GM21737 (cell line): ENCODE results near the gene HDAC6.
"Not testable (repeated sequence)": the region's sequence is repeated elsewhere in the genome, so short reads cannot be mapped to it uniquely, and the experiment has no call there.

Experiments used
- ATAC-seq: cut with Tn5 transposase; IDR thresholded peaks from one replicate; pipeline ENCODE4 v1.9.1; 2021; ENCODE audit warnings: mild to moderate bottlenecking, moderate library complexity; ENCODE audit not compliant: unreplicated experiment

Gene HDAC6

DNA sequence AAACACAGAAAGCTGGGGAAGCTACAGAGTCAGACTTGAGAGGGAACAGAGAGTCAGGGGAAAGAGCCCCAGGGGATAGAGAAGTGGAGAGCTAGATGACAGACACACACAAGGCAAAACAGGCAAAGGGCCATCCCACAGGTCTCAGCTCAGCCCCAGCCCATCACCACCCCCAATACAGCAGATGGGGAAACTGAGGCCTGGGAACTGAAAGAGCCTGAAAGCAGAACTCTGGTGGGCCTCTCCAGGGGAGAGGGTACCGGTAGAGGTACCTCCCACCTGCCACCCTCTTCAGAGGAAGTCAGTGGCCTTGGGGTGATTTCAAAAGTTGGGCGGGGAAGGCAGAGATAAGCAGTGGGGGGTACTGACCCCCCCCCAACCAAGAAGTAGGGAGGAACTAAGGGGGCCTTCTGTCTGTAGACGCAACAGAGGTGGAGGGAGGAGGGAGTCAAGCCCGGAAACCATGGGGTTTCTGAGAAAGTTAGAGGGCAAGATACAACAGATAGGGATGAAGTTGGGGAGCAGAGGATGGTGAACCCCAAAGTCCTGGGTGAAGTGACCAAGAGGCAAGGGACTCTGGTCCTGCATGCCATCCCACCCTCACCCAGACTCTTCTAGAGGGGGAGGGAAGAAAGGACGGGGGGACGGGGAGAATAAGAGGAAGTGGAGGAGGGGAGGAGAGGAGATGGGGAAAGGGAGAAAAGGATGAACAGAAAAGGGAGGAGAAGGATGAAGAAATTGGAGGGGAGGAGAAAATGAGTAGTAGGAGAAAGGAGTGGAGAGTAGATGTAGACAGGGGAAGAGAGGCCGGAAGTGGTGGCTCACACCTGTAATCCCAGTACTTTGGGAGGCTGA is 12.3 kb upstream of the HDAC6 start:
- ATAC-seq, result no peak

DNA sequence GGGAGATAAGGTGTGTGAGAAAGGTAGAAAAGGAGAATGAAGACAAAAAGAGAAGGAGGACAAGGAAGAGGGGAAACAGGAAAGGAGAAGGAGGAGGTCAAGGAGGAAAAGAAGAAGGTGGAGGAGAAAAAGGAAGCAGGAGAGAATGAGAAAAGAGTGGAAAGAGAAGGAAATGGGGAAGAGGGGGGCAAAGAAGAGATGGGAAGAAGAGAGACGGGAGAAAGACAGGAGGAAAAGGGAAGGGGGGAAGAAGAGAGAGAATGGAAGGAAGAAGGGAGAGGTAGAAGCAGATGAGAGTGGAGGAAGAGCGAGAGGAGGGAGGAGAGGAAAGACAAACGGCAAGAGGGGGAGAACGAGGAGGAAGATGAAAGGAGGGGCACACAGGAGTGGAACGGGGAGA is 11.4 kb upstream of the HDAC6 start:
- no peak for ATAC-seq

GRCh38 chrX:48791063-48791820 is 10.6 kb upstream of the HDAC6 start:
- no peak for ATAC-seq

DNA sequence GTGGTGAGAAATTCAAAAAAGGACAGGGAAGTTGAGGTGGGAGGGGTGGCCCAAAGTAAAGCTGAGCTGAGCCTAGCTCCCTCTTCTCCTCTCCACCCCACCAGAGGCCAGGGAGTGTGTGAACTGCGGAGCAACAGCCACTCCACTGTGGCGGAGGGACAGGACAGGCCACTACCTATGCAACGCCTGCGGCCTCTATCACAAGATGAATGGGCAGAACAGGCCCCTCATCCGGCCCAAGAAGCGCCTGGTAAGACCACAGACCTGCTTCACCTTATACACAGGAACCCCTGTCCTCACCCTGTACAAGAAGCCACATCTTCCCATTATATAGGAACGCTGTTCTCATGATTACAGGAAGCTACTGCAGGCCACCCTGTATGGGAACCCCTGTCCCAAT is 9.6 kb upstream of the HDAC6 start:
- no peak for ATAC-seq

GRCh38 chrX:48793935-48794334 is 7.9 kb upstream of the HDAC6 start:
- no peak for ATAC-seq

DNA sequence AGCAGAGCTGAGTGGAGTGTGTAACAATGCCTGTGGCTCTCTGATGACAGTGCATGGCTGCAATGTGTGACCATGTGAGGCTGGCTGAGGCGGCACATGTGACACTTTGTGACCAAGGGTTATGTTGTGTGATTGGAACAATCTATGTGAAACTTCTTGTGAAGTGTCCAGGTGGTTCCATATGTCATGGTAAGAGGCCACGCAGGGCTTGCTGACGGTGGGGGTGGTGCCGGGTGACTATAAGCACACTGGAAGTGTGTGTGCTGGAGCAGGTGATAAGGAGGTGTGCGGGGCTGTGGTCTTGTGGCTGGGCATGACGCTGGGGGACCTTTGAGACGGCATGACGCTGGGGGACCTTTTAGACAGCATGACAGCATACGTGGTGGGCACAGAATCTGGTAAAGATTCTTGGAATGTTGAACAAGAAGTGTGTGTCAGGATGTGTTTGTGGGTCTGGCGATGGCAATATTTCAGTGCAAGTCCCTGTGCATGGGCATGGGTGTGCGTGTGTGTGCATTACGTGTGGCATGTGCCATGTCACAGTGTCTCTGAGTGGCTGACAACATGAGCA is 7.4 kb upstream of the HDAC6 start:
- ATAC-seq, result no peak

DNA sequence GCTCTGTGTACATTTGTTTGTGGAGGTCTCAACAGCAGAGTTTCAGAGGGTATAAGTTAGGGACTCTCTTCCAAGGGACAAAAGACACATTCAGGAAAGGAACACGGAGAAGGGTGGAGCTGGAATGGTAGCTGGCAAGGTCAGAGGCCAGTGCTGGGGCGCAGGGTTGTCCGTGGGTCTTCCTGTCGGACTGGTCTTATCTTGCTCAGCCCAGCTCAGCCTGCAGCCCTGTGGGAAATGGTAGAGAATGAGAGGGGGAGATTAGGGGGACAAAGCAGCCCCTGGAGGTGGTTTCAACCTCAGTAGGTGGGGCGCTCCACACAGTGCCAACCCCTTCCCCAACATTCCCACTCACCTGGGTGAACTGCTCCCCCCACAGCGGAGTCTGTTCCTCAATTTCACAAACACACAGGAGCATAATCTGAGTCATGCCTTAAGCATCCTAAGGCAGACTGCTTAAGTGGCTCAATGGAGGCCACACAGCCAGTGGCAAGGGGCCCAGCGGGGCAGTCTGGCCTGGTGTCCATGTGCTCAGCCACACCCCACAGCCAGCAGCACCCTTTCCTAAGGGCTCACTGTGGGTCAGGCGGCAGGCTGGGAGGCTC is 6.9 kb upstream of the HDAC6 start:
- no peak for ATAC-seq

- ATAC-seq, result no peak
Measured at GRCh38 chrX:48798318-48798717, 3.5 kb upstream of the HDAC6 start.

DNA sequence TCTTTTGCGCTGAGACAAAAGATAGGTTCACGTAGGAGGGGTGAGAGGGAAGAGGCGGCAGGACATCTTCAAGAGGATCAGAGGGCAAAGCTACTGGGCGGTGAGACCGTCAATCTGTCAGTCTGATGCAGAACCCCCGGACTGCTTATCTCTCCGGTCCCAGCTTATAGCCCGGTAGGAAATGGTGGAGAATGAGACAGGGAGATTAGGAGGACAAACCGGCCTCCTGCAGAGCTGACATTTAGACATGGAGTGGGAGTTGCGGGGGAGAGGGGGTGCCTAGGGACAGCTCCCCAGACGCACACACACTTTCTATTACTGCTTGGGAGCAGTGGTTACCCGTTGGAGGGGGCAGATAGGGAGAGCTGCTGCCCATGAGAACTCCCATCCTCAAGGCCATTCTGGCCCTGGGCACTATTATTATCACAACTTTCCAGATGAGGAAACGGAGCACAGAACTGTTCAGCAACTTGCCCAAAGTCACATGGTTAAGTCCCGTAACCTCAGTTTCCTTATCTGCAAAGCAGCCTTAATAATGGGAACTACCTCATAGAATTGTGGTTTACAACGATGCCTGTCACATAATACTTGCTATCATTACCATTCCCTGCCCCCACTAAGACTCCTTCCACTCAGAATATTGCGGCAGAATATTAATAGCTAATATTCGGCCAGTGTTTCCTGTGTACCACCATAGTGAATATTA is 1.1 kb upstream of the HDAC6 start:
- ATAC-seq, result no peak

DNA sequence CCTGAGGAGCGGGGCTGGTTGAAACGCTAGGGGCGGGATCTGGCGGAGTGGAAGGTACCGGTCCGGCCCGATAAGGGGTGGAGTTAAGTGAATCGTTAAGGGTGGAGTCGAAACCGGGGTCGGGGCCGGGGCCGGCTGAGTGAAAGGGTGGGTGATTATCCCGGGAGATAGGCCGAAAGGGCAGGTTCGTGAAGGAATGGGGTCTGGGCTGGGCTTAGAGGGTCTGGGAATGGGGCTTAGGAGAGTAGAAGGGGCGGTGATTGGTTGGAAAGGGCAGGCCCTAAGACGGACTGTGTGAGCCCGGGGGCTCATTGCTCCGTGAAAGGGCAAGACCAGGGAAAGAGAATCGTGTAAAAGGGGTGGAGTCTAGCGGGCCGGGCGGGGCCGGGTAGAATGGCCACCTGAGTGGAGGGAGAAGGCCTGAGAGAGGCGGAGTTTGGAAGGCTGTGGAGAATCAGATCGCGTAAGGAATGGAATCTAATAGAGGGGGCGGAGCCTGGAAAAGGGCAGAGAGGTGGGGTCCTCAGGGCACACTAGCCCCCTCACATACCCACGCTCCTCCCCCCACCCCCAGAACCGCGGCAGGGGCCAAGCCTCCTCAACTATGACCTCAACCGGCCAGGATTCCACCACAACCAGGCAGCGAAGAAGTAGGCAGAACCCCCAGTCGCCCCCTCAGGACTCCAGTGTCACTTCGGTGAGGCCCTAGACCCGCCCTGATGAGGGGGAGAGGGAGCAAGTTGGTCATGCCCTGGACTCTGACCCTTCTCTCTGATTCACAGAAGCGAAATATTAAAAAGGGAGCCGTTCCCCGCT is 430 bp downstream of the HDAC6 start:
- peak; percentile 41 for ATAC-seq

DNA sequence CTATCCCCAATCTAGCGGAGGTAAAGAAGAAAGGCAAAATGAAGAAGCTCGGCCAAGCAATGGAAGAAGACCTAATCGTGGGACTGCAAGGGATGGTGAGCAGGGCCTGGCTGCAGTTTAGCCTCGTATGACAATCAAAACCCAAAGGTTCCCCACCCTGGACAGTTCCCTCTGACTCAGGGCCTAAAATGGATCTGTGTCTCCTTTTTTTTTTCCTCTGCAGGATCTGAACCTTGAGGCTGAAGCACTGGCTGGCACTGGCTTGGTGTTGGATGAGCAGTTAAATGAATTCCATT is 986 bp downstream of the HDAC6 start:
- no peak for ATAC-seq

- ATAC-seq, result no peak
Measured at GRCh38 chrX:48806081-48806480, 4.2 kb downstream of the HDAC6 start.

GRCh38 chrX:48813644-48814043 is 11.8 kb downstream of the HDAC6 start:
- no peak for ATAC-seq

DNA sequence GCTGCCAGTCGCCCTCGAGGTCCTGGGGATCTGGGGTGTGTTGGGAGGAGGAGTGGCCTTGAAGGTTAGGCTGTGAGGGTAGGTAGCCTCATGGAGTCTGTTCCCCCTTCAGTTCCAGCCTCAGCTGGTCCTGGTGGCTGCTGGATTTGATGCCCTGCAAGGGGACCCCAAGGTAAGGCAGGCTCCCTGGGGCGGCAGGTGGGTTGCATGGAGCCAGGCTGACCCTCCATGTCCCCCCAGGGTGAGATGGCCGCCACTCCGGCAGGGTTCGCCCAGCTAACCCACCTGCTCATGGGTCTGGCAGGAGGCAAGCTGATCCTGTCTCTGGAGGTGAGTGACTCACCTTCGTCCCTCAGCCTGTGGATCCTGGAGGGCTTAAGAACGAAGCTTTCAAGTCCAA is 12.9 kb downstream of the HDAC6 start:
- no peak for ATAC-seq

GRCh38 chrX:48815266-48815665 is 13.4 kb downstream of the HDAC6 start:
- no peak for ATAC-seq

GRCh38 chrX:48816014-48816810 is 14.3 kb downstream of the HDAC6 start:
- ATAC-seq, result no peak

- ATAC-seq, result no peak
Measured at GRCh38 chrX:48818098-48818497, 16.2 kb downstream of the HDAC6 start.

DNA sequence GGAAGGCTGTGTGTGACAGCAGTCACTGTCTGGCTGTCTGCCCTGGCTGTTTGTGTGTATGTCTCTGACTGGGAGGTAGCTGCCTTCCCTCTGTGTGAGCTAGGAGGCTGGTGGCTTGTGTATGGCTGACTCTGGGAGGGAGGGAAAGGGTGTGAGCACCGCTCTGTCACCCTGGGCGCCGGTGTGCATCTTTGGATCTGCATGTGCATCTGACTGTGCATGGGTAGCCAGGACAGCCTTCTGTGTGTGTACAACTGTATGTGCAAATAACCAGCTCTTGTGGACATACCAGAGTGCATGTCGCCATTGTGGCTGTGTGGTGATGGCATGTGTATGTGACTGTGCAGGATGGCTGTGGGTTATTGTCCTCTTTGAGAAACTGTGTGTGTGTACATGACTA is 17.0 kb downstream of the HDAC6 start:
- ATAC-seq, result no peak

DNA sequence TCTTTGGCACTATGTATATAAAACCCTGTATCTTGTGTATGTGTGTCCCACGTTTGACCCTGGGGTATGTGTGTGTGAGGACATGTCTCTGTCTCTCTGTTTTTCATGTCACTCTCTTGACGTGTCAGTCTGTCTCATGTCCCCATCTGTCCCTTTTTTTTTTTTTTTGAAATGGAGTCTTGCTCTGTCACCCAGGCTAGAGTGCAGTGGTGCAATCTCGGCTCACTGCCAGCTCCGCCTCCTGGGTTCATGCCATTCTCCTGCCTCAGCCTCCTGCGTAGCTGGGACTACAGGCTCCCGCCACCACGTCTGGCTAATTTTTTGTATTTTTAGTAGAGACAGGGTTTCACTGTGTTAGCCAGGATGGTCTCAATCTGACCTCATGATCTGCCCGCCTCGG is 17.5 kb downstream of the HDAC6 start:
- not testable (repeated sequence) for ATAC-seq
